Heart right ventricle (tissue), 16 donors: ENCODE data around the gene FFAR3. TPM values are rescaled to one million over a fixed set of nuclear protein-coding genes. Genes with fewer than 3 reads are reported as not detected.

Experiments used
- ATAC-seq, 8 donors: fragments of 200-7000 bp; cut with Tn5 transposase; one replicate each; pipeline ENCODE4 v1.9.1; 2020; ENCODE audit warnings: mild to moderate bottlenecking in 8 of 8, moderate library complexity in 8 of 8, moderate number of reproducible peaks in 1 of 8
- DNase-seq, 2 donors: peaks; one replicate each; pipeline ENCODE4 v3.0.0-alpha.2; 2020
- H3K27ac ChIP-seq, 10 donors: fragments of 200-600 bp; sonication (generic) in 2 of 10; one replicate each; pipeline versions ENCODE4 v1.5.0 to v1.8.0; 2020 to 2022; ENCODE audit warnings: mild to moderate bottlenecking in 3 of 10
- H3K27me3 ChIP-seq, 7 donors: fragments of 200-600 bp; one replicate each; pipeline ENCODE4 v1.8.0; 2021 to 2022; ENCODE audit warnings: mild to moderate bottlenecking in 2 of 7
- H3K36me3 ChIP-seq, 9 donors: fragments of 200-600 bp; sonication (generic) in 1 of 9; one replicate each; pipeline versions ENCODE4 v1.5.0 to v1.8.0; 2020 to 2022; ENCODE audit warnings: mild to moderate bottlenecking in 2 of 9
- H3K4me1 ChIP-seq, 9 donors: fragments of 200-600 bp; sonication (generic) in 1 of 9; one replicate each; pipeline versions ENCODE4 v1.5.0 to v1.8.0; 2020 to 2022; ENCODE audit warnings: mild to moderate bottlenecking in 4 of 9
- H3K4me3 ChIP-seq, 10 donors: fragments of 200-600 bp; sonication (generic) in 2 of 10; one replicate each; pipeline versions ENCODE4 v1.5.0 to v1.8.0; 2020 to 2022; ENCODE audit warnings: mild to moderate bottlenecking in 7 of 10, moderate library complexity in 2 of 10
- H3K9me3 ChIP-seq, 11 donors: fragments of 200-600 bp in 10 of 11; sonication (generic) in 2 of 11; one replicate each; pipeline versions ENCODE4 v1.5.0 to v1.8.0; 2013 to 2022; ENCODE audit warnings: mild to moderate bottlenecking in 2 of 11, control low read depth in 1 of 11, moderate library complexity in 1 of 11
- CTCF ChIP-seq, 9 donors: fragments of 200-600 bp; sonication (generic) in 2 of 9; IDR thresholded peaks; one replicate each; pipeline versions ENCODE4 v1.5.0 to v1.8.0; 2021 to 2022; ENCODE audit warnings: antibody characterized with exemption in 9 of 9, mild to moderate bottlenecking in 5 of 9, moderate library complexity in 1 of 9
- WGBS, 2 donors: extraction: QIAGEN DNeasy Blood & Tissue Kit; methylation state at CpG; one replicate each; pipeline ENCODE4 v1.1.7; 2013; ENCODE audit warnings: inconsistent platforms in 1 of 2; 5-methylcytosine and 5-hydroxymethylcytosine counted together
- intact Hi-C, 10 donors: fragments of 100-400 bp; cut with DNase I; formaldehyde crosslinking; loops; one replicate each; pipeline versions ENCODE4 v1.11.1 to v1.14.2; 2022
- polyA plus RNA-seq, 2 donors: library from polyadenylated mRNA; stranded (reverse); fragments of 200-250 nt; gene quantifications; one replicate each; pipeline ENCODE4 v1.2.3, GENCODE V29; 2013
- total RNA-seq, 10 donors: library from RNA; stranded (reverse); fragmentation: NEBNext Ultra II Directional in 3 of 10; extraction: Animal tissue kit (Norgen Biotek cat#: 25700) in 3 of 10; gene quantifications; one replicate each; pipeline versions ENCODE4 v1.2.1 to v1.2.4, GENCODE V29; 2021 to 2023
- donor health status: Arrhythmogenic right ventricular cardiomyopathy.
- donor health status: ischemic (EF 13 %, LVEDD 7.1; RV severe dilation, severe dysfunction).
- donor health status: healthy with polysubstance abuse.
- donor health status: DM: no; HTN: yes; CAD: no.
- donor health status: DM: no; HTN: no; CAD: no.
- donor health status: ischemic (EF 25% LVEDD 6.9; RV normal size, moderate dysfunction).
- donor health status: ischemic (EF 25% LVEDD 5.7; RV mildly dilated, moderate dysfunction).
- donor health status: healthy.
- donor health status: DM: yes; HTN: yes; CAD: no.
- donor health status: Ischemic cardiomyopathy.
- donor health status: ischemic (EF 35%, LVEDD 5.7; RV mildly dilated, moderate dysfunction).
- donor health status: nonischemic (EF 11% LVEDD 7.7; RV severe dilation, severe dysfunction).
- donor health status: DM: yes; HTN: yes; CAD: no.
- donor health status: PGD.
- donor health status: ischemic (EF 29% LVEDD 5.4; RV normal size, mild dysfunction).
- donor health status: nonischemic (EF 23%, LVEDD 6.1; RV moderate dilation, normal function).

Gene FFAR3
- total and polyA plus RNA-seq, 12 donors: 0.09 to 0.49 (median 0.40) TPM; not detected in 9

GRCh38 chr19:35345671-35346111 lies 12.6 kb upstream of the FFAR3 start:
- DNase-seq: no peak
- no peak overlapping the region for H3K4me3 ChIP-seq
- 78 to 79% methylated on average over 11 of the region's 11 CpGs for WGBS, 2 donors
- peaks cover 0 to 23% (median 0%) of the 10 kb centered on the region in 9 donors for H3K4me1 ChIP-seq
- H3K36me3 ChIP-seq: no peaks in the 10 kb centered on the region
- intact Hi-C loops: no loop called here
- H3K9me3 ChIP-seq: no peaks in the 10 kb centered on the region
- no peak for ATAC-seq
- no peak overlapping the region for H3K27ac ChIP-seq
- peaks cover 0 to 39% (median 14%) of the 10 kb centered on the region in 7 donors for H3K27me3 ChIP-seq
- no peak for TF ChIP-seq CTCF (IDR thresholded peaks at IDR 0.05)

GRCh38 chr19:35346193-35347052 lies 11.8 kb upstream of the FFAR3 start:
- H3K9me3 ChIP-seq: no peaks in the 10 kb centered on the region
- H3K27me3 ChIP-seq: peaks cover 0 to 44% (median 14%) of the 10 kb centered on the region in 7 donors
- H3K4me3 ChIP-seq: no peak overlapping the region
- intact Hi-C loops: no loop called here
- WGBS, 2 donors: 65 to 70% methylated on average over 28 of the region's 28 CpGs
- TF ChIP-seq CTCF (IDR thresholded peaks at IDR 0.05): no peak
- H3K36me3 ChIP-seq: no peaks in the 10 kb centered on the region
- H3K4me1 ChIP-seq: peaks cover 0 to 23% (median 0%) of the 10 kb centered on the region in 9 donors
- DNase-seq: no peak
- no peak for ATAC-seq
- H3K27ac ChIP-seq: peak overlapping the region in 1 of 10 donors; percentile 85

- no peak for DNase-seq
- no peaks in the 10 kb centered on the region for H3K9me3 ChIP-seq
- TF ChIP-seq CTCF (IDR thresholded peaks at IDR 0.05): no peak
- H3K4me3 ChIP-seq: no peak within 1 kb of the TSS
- WGBS, 2 donors: 70 to 78% methylated on average over 18 of the region's 18 CpGs
- peaks cover 0 to 44% (median 16%) of the 10 kb centered on the region in 7 donors for H3K27me3 ChIP-seq
- peak within 1 kb of the TSS in 1 of 10 donors; percentile 85 for H3K27ac ChIP-seq
- intact Hi-C loops: no loop called here
- peak in 1 of 8 donors; percentile 31 for ATAC-seq
- H3K36me3 ChIP-seq: no peaks in the 10 kb centered on the region
- peaks cover 0 to 24% (median 0%) of the 10 kb centered on the region in 9 donors for H3K4me1 ChIP-seq
Measured at GRCh38 chr19:35347171-35347929, 10.9 kb upstream of the FFAR3 start, which contains the start of gene FFAR1. TSS of gene FFAR1 (plus strand) at chr19:35347902. CDS start at chr19:35351552, 3,650 bp downstream.

- H3K27me3 ChIP-seq: peaks cover 0 to 44% (median 18%) of the 10 kb centered on the region in 7 donors
- ATAC-seq (no peak), DNase-seq (no peak)
- peaks cover 0 to 30% (median 0%) of the 10 kb centered on the region in 9 donors for H3K4me1 ChIP-seq
- WGBS, 2 donors: 81 to 87% methylated on average over 7 of the region's 7 CpGs
- peak overlapping the region in 1 of 10 donors; percentile 85 for H3K27ac ChIP-seq
- no peak for TF ChIP-seq CTCF (IDR thresholded peaks at IDR 0.05)
- intact Hi-C loops: no loop called here
- no peaks in the 10 kb centered on the region for H3K9me3 ChIP-seq
- no peak overlapping the region for H3K4me3 ChIP-seq
- no peaks in the 10 kb centered on the region for H3K36me3 ChIP-seq
Measured at GRCh38 chr19:35347930-35348298, 10.3 kb upstream of the FFAR3 start.
